Measurements from ENCODE around the gene CDKAL1.

- TF ChIP-seq CTCF (conservative IDR thresholded peaks at IDR 0.05) (no peak), EZH2 (IDR thresholded peaks at IDR 0.05; ENCODE audit: low read depth) (no peak)
Observed at GRCh38 chr6:21078497-21078896, 544.2 kb downstream of the CDKAL1 start.
